HG02759 (cell line): ENCODE results near the gene CIC.
A peak's percentile ranks its signal among the peaks of the same experiment; 100 is the strongest.

ENCODE experiments used
- ATAC-seq: cut with Tn5 transposase; IDR thresholded peaks from one replicate; pipeline ENCODE4 v1.9.1; 2021; ENCODE audit warnings: mild to moderate bottlenecking, moderate library complexity; ENCODE audit not compliant: unreplicated experiment

CIC gene

DNA sequence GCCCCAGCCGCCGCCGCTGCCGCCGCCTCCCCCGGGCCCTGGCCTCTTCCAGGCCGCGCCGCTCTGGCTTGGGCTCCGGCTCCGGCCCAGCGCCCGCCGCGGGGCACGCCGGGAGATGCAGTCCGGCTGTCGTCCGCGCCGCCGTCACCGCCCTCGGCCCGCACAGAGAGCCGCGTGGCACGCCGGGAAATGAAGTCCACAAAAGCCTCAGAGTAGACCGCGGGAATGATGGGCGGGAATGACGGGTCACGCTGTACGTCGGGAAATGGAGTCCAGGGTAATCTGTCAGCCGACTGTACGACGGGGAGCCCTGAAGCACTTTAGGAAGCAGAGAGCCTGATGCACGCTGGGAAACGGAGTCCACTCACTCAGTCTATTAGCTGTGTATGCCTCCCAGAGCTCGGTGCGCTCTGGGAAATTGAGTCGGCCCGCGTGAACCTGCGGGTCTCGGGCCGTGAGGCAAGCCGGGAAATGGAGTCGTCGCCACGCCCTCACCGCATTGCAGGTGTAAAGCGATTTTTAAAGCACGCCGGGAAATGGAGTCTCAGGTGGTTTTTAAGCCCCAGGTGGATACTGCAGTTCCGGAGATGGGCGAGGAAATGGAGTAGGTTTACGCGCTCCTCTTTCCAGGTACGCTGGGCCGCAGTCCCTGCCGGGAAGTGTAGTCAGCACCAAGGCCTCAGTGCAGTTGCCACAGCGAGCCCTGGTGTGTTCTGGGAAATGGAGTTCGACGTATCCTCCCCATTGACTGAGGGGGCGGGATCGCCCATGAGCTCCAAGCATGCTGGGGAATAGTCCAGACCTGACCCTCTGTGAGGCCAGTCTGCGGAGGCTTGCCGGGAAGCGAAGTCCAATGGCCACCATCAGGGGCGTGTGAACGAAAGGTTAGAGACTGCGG, 26.3 kb upstream of the CIC start, which contains the start of gene GSK3A:
Gene GSK3A (minus strand): TSS at position 91 of the 898 bp plus-strand sequence. CDS start 137 bp downstream, outside the sequence.
- ATAC-seq: peak; percentile 68

DNA sequence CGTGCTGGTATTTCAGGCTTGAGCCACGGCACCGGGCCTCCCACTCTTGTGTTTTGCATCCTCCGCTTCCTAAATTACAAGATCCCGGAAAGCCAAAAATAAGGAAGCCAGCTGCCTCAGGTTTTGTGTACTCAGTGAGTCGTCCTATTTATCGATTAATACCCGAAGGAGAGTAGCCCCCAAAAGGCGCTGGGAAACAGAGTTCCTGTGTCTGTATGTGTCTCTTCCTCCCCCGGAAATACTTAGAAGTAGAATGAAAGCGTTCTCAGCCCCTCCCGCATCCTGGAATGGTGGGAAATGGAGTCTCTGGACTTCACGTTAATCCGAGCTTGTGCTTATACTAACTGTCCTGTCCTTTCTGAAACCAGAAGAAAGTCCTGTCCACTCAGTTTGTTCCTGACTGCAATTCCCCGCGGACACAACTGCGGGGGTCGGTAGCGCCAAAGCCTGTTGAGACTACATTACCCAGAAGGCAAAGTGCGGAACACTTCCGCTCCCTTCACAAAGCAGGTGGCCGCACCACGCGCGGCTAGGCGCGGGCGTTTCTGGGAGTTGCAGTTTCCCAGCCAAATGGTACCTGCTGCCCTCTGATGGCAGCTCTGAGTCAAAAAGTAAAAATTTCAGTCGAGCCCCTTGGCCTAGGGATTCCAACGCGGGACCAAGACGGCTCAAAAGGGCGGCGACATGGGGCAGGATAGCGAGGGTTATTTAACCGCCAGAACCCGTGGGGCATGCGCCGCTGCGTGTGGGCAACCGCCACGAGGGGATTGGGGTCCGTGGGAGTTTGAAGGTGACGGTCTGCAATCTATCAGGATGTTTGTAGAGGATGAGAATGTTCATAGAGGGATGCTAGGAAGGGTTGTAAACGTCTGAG, 24.5 kb upstream of the CIC start:
- peak; percentile 39 for ATAC-seq

- ATAC-seq: no peak
Observed at GRCh38 chr19:42245231-42245630, 23.8 kb upstream of the CIC start.

- ATAC-seq: no peak
Observed at GRCh38 chr19:42246143-42246921, 22.7 kb upstream of the CIC start.

GRCh38 chr19:42246922-42247639, 22.0 kb upstream of the CIC start:
- no peak for ATAC-seq

DNA sequence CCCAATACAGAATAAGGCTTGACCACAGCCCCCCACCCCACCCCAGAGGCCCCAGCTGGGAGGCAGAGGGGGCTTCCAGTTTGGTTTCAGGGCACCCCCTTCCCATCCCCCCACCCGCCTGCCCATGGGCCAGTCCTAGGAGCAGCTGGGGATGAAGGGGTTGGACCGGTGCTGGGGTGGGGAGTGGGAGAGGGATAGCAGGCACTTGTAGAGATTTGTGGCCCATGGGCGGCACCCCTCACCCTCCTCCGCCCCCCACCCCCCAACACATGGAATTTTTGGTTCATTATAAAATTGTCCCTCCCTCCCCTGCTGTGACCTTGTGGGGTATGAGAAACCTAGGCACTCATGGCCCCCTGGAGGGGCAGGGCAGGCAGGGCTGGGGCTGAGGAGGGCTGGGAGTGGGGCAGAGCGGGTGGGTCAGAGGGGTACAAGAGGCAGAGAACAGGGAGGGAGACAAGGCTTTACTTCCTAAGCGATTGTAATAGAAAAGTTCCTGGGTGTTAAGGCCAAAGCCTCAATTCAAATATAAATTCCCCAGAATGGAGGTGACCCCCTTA, 21.3 kb upstream of the CIC start:
- ATAC-seq: no peak

- ATAC-seq: no peak
Observed at GRCh38 chr19:42248270-42249148, 20.5 kb upstream of the CIC start.

DNA sequence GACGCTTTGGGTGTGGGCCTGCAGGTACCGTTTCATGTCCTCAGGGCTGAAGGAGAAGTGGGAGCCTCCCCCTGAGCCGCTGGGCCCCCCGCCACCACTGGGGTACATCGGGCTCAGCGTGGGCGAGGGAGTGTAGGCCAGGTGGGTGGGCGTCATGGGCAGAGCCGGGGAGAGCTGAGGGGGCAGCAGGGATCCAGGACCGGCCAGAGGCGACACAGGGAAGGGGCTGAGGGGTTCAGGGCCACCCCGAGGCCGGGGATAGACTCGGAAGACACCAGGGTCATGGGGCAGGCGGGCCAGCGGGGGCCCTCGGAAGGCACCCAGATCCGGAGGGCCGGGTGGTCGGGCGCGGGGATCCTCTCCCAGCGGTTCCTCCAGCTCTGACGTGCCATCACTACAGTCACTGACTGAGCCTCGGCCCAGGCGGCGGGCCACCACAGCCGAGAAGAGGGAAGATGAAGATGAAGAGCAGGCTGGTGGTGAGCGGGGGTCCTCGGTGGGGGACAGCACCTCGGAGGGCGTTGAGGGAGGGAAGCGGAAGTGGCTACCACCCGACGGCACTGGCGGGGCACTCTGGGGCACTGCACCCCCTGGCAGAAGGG, 19.8 kb upstream of the CIC start:
- no peak for ATAC-seq

- no peak for ATAC-seq
Observed at GRCh38 chr19:42249769-42250168, 19.3 kb upstream of the CIC start.

DNA sequence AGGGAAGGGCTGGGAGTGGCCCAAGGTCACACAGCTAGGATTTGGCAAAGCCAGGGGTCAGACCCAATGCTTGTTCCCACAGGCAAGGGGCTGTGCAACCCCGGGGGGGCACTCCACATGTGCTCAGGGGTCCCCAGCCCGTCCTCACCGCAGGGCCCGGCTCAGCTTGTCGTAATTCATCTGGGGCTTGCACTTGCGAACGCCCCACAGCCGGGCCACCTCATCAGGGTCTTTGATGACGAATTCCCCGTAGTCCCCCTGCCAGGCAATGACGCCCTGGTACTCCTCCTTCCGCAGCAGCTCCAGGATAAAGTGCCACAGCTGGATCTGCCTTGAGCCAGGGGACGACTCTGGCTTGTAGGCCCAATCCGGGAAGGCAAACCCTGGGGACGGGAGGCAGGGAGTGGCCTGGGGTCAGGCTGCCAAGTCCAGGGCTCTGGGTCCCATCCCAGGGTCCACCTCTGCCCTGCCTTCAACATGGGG, 18.8 kb upstream of the CIC start:
- ATAC-seq: no peak

GRCh38 chr19:42250666-42251531, 18.2 kb upstream of the CIC start:
- no peak for ATAC-seq

- no peak for ATAC-seq
Observed at GRCh38 chr19:42251572-42252358, 17.3 kb upstream of the CIC start.

DNA sequence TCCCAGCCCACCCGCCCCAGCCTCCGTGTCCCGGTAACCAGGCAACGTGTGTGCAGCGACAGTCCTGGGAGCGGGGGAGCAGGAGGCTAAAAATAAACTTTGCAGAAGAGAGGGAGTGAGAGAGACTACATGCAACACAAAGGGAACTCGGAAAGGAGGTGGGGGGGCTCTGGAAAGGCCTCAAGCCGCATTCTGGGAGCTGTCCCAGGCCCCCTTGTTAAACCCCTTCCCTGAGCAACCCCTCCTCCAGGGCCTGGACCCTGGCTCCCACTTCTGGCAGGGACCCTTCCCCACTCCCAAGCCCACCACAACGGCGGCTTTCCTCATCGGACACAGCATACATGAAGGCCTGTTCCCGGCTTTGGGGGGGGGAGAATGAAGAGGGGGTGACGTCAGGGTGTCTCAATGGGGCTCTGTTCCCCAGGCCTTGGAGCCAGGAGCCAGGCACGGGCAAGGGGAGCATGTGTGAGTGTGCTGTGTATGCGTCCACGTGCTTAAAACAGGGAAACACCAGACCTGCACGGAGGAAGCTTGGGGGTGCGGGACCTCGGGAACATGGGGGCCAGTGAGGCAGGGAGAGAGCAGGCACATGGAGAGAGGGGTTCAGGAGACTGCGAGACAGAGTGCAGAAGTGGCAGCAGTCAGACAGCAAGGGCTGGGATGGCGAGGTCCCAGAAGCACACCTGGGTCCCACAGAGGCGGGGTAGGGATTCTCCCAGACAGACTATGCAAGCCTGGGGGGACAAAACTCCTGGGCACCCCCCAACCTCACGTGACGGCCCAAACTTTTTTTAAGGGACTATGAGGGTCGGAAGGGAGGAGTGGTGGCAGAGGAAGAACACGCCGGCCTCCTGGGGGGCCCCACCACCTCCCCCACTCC, 16.4 kb upstream of the CIC start:
- no peak for ATAC-seq

DNA sequence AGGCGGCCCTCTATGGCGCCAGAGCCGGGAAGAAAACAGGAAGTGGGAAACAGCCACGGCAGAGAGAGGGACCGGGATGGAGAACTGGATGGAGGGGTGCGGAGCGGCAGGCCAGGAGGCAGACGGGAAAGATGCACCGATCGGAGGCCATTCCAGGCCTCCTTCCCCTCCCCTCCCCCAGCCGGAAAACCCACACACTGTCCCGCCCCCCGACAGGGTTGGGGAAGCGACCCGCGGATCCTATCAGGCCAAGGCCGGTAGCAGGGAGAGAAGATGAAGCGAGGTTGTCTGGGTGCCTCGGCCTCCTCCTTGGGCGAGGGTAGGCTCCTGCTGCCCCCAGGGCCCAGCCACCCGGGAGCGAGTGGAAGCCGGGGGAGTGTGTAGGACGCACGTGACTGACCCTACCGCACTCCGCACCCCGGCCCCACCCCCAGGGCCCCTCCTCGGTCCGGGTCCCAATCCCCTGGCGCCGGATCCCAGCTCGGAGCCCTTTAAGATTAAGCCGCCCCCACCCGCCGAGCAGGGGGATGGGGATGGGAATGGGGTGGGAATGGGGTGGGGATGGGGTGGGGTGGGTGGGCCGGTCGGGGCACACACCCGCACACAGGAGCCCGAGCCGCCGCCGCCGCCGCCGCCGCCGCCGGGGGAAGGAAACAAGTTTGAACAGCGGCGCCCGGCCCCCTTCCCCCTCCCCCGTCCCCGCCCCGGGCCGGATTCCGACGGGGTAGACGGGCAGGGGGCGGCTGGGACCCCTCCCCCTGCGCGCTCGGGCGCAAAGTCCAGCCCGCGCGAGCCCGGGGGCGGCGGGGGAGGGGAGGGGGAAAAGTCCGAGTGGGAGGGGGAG, 15.6 kb upstream of the CIC start:
- peak; percentile 24 for ATAC-seq
